NCI-H1092 (cell line): ENCODE results near the gene WDR45.
A peak's percentile ranks its signal among the peaks of the same experiment; 100 is the strongest.

Experiments
- DNase-seq: peaks from one replicate; lab custom pipeline; 2025; lab: John Stamatoyannopoulos, UW

The WDR45 gene

DNA sequence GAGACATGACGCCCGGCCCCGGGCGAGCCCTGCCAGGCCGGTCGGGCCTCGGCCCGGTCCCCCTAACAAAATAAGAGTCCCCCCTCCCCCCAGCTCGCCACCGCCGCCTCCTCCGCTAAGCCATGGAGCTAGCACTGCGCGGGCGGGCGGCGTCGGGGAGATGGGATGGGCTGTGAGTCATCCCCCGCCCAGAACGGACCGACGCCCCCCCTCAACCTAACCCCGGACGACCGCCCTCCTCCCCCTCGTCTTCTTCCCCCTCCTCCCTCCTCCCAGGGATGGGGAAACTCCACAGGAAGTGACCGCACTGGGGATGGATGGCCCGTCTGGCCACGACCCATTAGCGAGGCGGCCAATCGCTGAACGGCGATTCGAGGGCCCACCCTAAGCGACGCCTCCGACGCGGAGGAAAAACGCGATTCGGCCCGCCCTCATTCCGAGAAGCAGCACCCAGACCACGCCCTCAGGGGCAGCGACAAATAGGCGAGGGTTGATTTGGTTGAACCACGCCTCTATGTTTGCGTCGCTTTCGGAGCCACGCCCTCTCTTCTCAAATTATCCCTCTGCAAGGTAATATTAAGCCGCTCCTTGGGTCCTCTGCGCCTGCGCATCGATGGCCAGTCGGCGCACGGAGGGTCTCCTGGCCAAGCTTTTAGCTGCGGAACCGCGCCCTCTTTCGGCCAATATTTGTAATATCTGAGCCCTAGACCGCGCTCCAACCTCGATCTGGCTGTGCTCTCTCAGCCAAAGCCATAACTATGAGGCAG lies 36.3 kb downstream of the WDR45 start, which contains the start of gene TFE3:
Gene TFE3 (minus strand): TSS at position 138 of the 767 bp plus-strand sequence. CDS start 131 bp downstream, at position 7.
- peak; percentile 99 for DNase-seq

DNA sequence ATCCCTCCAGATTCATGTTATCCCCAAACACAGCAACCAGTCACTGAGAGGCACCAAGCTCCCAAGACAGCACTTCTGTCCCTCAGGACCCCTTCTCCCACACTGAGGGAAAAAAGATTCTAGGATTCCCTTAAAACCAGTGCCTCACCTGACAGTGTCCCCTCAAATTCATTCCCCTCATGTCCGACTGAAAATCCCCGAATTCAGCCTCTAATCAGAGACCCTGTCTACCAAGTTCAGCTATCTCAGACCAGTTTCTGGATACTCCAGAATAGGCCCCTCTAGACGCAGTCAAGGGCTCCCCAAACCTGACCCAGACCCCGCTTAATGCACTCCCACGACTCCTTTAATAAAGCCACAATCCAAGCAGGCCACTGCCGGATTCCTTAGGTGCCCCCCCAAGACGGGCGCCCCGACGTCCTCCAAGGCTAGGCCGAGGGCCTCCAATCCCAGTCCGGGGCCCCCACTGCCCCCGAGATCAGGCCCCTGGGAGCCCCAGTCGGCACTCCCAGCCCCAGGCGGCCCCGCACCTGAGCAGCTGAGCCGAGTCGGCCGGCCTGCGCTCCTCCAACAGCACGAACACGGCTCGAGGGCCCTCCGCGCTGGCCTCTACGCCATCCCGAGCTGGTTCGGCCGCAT lies 37.0 kb downstream of the WDR45 start:
- no peak for DNase-seq

DNA sequence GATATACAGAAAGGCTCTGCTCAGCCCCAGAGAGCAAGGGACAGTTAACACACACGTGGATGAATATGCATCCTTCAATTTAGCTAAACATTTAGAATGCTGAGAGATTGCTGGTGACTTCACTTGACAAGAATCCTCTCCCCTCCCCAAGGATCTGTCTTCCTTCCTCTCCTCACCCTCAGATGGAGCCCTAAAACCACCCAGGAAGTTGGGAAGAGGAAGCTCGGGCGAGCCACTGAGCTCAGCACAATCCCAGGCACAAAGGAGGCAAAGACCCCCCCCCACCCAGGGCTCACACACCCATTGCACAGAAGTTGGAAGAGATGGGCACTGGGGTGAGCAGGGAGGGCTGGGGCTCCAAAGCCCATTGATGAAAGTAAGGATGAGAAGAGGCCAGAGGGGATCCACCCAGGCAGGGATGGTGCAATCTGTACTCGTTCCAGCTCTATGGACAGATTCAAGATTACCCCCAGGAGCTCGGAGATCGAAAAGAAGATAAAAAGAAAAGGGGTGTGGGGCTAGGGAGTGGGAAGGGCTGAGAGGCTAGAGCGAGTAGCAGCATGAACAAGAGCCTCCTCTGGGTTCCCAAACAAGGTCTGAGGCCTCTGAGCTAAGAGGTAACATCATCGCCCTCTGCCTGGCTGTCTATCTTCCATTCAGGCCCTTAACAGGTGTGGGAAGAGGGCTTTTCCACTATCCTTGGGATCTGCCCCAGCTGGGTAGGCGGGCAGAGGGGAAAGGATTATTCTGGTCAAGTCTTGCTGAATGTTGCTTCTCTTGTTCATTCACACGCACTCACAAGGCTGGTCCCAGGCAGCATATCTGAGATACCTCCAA lies 37.7 kb downstream of the WDR45 start:
- no peak for DNase-seq

DNA sequence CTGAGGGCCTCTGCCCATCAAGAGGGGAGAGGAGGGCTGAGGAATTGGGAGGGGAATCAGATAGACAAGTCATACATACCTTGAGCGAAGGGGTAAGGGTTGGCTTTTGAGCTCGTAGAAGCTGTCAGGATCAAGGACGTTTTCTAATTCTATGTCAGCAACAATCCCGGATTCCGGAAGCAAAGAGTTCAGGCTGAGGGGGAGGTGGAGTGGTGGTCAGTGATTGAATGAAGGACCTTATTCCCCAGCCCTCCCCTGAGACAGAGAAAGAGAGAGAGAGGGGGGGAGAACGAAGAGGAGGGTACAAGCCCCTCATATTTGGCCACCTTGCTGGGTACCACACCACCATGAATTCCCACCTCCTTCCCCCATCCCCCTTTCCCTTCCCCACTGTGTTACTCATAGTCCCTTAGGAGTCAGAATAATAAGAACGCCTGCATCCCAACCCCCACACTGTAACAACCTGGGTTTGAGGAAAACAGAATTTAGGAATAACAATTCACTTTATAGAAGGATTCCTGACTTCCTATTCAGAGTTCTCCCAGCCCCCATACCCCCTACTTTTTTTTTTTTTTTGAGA lies 39.2 kb downstream of the WDR45 start:
- DNase-seq = no peak

DNA sequence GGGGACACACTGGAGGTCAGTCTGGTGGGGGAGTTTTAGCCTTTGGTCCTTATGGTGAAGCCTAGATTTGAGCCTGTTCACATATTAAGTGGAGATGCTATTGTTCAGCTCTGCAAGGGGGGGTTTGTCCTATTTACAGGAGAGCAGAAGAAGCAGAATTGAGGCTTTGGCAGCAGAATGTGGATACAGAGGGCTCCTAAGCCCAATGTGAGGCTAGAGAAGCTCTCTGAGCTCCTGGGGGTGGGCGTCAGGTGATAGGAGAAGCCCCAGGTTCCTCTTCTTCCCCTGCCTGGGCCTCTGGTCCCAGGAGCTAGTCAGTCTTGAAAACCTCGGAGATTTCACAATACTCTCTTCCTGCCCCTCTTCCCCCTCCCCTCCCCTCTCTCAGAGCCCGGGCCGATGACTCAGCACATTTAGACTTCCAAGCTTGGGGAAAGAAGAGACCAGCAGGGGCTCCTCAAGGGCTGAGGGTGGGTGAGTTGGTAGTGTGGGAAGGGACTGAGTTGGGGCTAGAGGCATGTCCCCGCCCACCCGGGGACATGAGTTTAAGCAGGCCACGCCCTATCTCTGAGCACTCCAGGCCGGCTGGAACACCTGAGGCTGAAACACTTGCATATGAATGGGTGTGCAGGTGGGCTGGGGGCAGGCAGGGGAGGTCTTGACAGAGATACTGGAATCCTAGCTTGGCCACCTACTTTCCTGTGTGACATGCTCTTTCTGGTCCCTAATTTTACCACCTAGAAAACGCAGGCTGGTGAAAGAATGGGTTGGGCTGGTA lies 39.9 kb downstream of the WDR45 start:
- DNase-seq = no peak

DNA sequence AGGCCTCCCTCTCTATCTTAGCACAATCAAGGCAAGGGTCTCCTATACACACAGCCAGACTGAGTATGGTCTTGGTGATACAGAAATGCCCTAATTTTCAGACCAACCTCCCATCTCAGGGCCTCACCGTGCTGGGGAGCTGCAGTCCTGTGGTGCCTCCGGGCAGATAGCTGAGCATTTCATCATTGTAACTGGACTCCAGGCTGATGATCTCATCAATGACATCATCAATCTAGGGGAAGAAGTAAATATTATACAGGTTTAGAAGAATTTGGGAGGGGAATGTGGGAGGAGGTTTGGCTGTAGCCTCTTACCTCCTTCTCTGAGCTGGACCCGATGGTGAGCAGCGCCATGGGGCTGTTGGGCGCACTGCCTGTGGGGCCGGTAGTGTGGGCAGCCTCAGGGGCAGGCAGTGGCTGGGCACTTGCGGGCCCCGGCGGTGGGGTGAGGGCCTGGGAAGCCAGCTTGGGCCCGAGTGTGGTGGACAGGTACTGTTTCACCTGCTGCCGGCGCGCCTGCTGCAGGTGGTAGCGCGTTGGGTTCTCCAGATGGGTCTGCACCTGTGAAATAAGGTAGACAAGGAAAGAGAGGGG lies 41.7 kb downstream of the WDR45 start:
- DNase-seq = no peak

DNA sequence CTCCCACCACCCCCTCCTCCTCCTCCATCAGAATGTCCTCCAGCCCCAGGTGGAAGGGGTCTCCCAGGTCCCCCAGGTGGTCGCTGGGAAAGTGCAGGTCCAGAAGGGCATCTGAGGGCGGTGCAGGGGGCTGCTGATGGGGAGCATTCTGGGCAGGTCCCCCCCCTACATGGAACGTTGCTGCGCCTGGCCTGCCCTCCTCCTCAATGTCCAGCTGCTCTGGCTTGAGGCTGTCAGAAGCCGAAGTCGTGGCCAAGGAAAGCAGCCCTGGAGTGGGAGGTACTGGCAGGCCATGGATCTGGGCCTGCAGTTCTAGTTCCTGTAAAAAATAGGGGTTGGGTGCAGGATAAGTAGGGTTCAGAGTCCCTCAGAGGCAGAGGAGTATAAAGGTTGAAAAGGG lies 49.4 kb downstream of the WDR45 start:
- DNase-seq = no peak

DNA sequence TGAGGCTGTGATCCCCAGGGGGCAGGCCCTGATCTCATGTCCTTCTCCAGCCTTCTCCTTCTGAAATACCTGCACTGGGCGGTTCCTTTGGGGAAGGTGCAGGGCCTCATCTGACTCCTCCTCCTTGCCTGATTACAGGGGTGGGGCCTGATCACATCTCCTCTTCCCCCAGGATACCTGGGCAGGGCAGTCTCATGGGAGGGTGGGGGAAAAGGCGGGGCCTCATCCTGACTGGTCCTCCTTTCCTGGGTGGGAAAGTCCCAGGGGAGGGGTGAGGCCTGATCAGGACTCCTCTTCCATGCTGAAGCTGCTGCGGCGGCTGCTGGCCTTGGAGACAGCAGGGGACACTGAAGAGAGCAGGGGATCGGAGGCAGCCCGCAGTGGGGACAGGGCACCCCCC lies 49.8 kb downstream of the WDR45 start:
- no peak for DNase-seq
